CD4-positive, alpha-beta T cell (primary cell): ENCODE data around the gene AFG1L. TPM values are rescaled to one million over a fixed set of nuclear protein-coding genes. Genes with fewer than 3 reads are reported as not detected.
A peak's percentile ranks its signal among the peaks of the same experiment; 100 is the strongest.

Source experiments
- ATAC-seq: fragments of 200-7000 bp; cut with Tn5 transposase; one replicate; pipeline ENCODE4 v1.10.0; 2022; ENCODE audit warnings: mild to moderate bottlenecking; ENCODE audit not compliant: poor library complexity
- CTCF ChIA-PET: fragments of 350-600 bp; sonication (Branson Sonifier 250); formaldehyde crosslinking; loops from one replicate; lab custom pipeline; 2021; ENCODE audit warnings: antibody characterized with exemption, inconsistent platforms; lab: Charles Lee
- POLR2A ChIA-PET: fragments of 350-600 bp; sonication (Branson Sonifier 250); formaldehyde crosslinking; loops from one replicate; lab custom pipeline; 2021; ENCODE audit warnings: antibody characterized with exemption, inconsistent platforms; lab: Charles Lee
- DNase-seq, 14 experiments: peaks; one replicate each; pipeline ENCODE4 v3.0.0-alpha.2; 2013 to 2020; ENCODE audit warnings: mixed read lengths in 2 of 14
- H3K27ac ChIP-seq, 2 donors: one replicate each; pipeline versions ENCODE4 v1.5.1 to v1.7.0; 2013; ENCODE audit warnings: low read length in 2 of 2, low read depth in 1 of 2, mild to moderate bottlenecking in 1 of 2
- H3K27me3 ChIP-seq, 2 experiments: 1 replicate in 1 of 2; 2 replicates in 1 of 2; pipeline versions ENCODE4 v1.6.1 to v1.7.0; 2013; ENCODE audit warnings: low read length in 2 of 2, control low read depth in 1 of 2, mild to moderate bottlenecking in 1 of 2, moderate library complexity in 1 of 2; ENCODE audit not compliant: insufficient read depth in 2 of 2, control insufficient read depth in 1 of 2
- H3K36me3 ChIP-seq: one replicate; pipeline ENCODE4 v1.6.1; 2013; ENCODE audit warnings: low read length, control low read depth; ENCODE audit not compliant: insufficient read depth
- H3K4me1 ChIP-seq: one replicate; pipeline ENCODE4 v1.6.1; 2013; ENCODE audit warnings: low read length, control low read depth; ENCODE audit not compliant: insufficient read depth
- H3K4me3 ChIP-seq: one replicate; pipeline ENCODE4 v1.5.1; 2013; ENCODE audit warnings: mild to moderate bottlenecking, low read length, moderate library complexity
- H3K9me3 ChIP-seq, 2 experiments: 1 replicate in 1 of 2; 2 replicates in 1 of 2; pipeline versions ENCODE4 v1.6.1 to v1.7.0; 2013; ENCODE audit warnings: low read length in 2 of 2, mild to moderate bottlenecking in 2 of 2, control low read depth in 1 of 2, moderate library complexity in 1 of 2; ENCODE audit not compliant: control insufficient read depth in 1 of 2, insufficient read depth in 1 of 2
- H3K27ac Mint-ChIP-seq: one replicate; pipeline ENCODE4 v1.8.0; 2020; ENCODE audit warnings: mixed read lengths
- H3K27me3 Mint-ChIP-seq: one replicate; pipeline ENCODE4 v1.8.0; 2021; ENCODE audit warnings: mixed read lengths
- H3K36me3 Mint-ChIP-seq: one replicate; pipeline ENCODE4 v1.8.0; 2021; ENCODE audit warnings: low read depth, mixed read lengths
- H3K4me1 Mint-ChIP-seq: one replicate; pipeline ENCODE4 v1.8.0; 2021; ENCODE audit warnings: low read depth, mixed read lengths
- H3K4me3 Mint-ChIP-seq: one replicate; pipeline ENCODE4 v1.8.0; 2020; ENCODE audit warnings: mild to moderate bottlenecking, mixed read lengths
- H3K9me3 Mint-ChIP-seq: one replicate; pipeline ENCODE4 v1.8.0; 2020; ENCODE audit warnings: mixed read lengths
- CTCF ChIP-seq: fragments of 200-600 bp; IDR thresholded peaks from one replicate; pipeline ENCODE4 v1.8.0; 2022; ENCODE audit warnings: antibody characterized with exemption, mild to moderate bottlenecking
- intact Hi-C, 2 experiments: fragments of 100-400 bp; cut with DNase I in 1 of 2; cut with micrococcal nuclease in 1 of 2; formaldehyde crosslinking; loops; one replicate each; pipeline versions ENCODE4 v1.15.1 to v1.9.0; 2023 to 2025; cut with DNase I, micrococcal nuclease
- total RNA-seq, 174 experiments: library from RNA in 2 of 174; stranded (reverse) in 2 of 174; gene quantifications; one replicate each; pipeline ENCODE4 v1.2.3 and lab custom pipeline; 2021 to 2026

Gene AFG1L
- total RNA-seq, 2 experiments from 2014 or later, result 3.0 to 3.9 TPM

- H3K36me3 Mint-ChIP-seq, result peaks cover 46% of the 10 kb centered on the region
- ATAC-seq (no peak), DNase-seq (no peak)
- Histone ChIP-seq H3K4me3 (no peak overlapping the region), H3K36me3 (peaks cover 46% of the 10 kb centered on the region), H3K27ac (no peak overlapping the region), H3K9me3 (no peaks in the 10 kb centered on the region), H3K4me1 (peaks cover 50% of the 10 kb centered on the region), H3K27me3 (no peaks in the 10 kb centered on the region)
- H3K4me1 Mint-ChIP-seq, result peaks cover 74% of the 10 kb centered on the region
- POLR2A ChIA-PET, result interaction anchor here (0.6 to 1.3 kb wide), 3 partner anchors 9 to 22 kb away, joined by 3 read pairs; no protein-coding TSS in a partner anchor
- TF ChIP-seq CTCF, result no peak
- H3K4me3 Mint-ChIP-seq, result no peak overlapping the region
- H3K9me3 Mint-ChIP-seq, result no peaks in the 10 kb centered on the region
- CTCF ChIA-PET, result interaction anchor here (1.4 kb wide), 1 partner anchor 11 kb away, joined by 5 read pairs; no protein-coding TSS in a partner anchor
- intact Hi-C loops, result loop anchor here in 1 of 2 experiments (5.0 kb wide), 2 partner anchors 51 to 66 kb away; no protein-coding TSS in a partner anchor
- H3K27ac Mint-ChIP-seq, result peak overlapping the region; percentile 75
- H3K27me3 Mint-ChIP-seq, result no peaks in the 10 kb centered on the region
Measured at GRCh38 chr6:108566406-108566805, 271.6 kb downstream of the AFG1L start.

DNA sequence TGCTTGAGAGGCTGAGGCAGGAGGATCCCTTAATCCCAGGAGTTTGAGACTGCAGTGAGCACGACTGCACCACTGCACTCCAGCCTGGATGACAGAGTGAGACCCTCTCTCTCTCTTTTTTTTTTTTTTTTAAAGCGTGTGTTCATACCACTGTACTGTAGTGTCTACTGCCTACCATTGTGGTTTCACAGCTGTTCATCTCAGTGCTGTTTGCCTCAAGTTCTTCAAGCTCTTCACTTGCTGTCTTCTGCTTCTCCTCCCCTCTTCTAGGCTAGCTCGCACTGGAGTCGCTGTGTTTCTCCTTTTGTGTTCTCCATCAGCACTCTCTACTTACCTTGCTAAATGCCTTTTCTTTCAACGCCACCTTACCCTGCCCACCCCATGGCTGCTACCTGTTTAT is 273.2 kb downstream of the AFG1L start:
- Histone ChIP-seq H3K9me3 (no peaks in the 10 kb centered on the region), H3K36me3 (peaks cover 47% of the 10 kb centered on the region), H3K4me3 (no peak overlapping the region), H3K4me1 (peaks cover 37% of the 10 kb centered on the region), H3K27me3 (no peaks in the 10 kb centered on the region), H3K27ac (no peak overlapping the region)
- ChIA-PET POLR2A (interaction anchor here (1.0 kb wide), 1 partner anchor 9 kb away, joined by 3 read pairs; no protein-coding TSS in a partner anchor), CTCF (interaction anchor here (1.0 kb wide), 1 partner anchor 7 kb away, joined by 3 read pairs; the partner anchor contains the start of gene FOXO3)
- ATAC-seq, result no peak
- Mint-ChIP-seq H3K27me3 (no peaks in the 10 kb centered on the region), H3K4me3 (no peak overlapping the region), H3K9me3 (no peaks in the 10 kb centered on the region), H3K27ac (no peak overlapping the region), H3K36me3 (peaks cover 48% of the 10 kb centered on the region), H3K4me1 (peaks cover 63% of the 10 kb centered on the region)
- no peak for TF ChIP-seq CTCF
- intact Hi-C loops, result loop anchor here in 1 of 2 experiments (5.0 kb wide), 2 partner anchors 49 to 64 kb away; no protein-coding TSS in a partner anchor
- no peak for DNase-seq

DNA sequence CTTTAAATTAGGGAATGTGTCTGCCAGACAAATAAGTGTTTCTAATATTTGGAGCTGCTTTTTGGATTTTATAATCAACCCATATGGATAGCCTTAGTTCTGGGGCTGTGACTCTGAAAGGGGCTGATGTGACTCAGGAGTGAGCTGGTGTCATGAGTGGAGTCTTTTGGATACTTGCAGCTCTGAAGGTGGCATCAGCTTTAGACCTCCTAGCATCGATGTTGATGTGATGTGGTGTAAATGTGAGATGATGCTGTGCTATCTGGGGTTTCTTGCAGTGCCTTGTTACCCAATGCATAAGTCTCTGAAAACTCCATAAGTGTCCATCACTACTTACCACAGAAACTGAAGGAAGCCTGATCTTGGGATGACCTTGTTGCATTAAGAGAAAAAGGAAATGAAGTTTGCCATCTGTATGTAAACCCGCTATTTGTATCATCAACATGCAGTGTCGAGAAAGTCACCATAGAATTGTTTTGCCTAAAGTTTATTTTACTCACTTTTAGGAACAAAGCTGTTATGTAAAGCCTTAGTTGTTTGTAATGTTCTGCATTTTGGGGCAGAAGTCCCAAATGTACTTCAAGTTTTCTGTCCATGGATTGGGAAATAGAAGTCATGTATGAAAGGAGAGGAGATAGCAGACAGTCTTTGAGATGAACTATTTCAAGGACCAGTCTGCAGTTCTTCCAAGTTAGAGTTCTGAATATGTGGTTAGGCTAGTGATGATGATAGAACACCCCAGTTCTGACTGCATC is 273.9 kb downstream of the AFG1L start:
- H3K36me3 Mint-ChIP-seq, result peaks cover 48% of the 10 kb centered on the region
- intact Hi-C loops, result loop anchor here in 1 of 2 experiments (5.0 kb wide), 2 partner anchors 49 to 64 kb away; no protein-coding TSS in a partner anchor
- H3K27me3 ChIP-seq, result no peaks in the 10 kb centered on the region
- H3K9me3 ChIP-seq, result no peaks in the 10 kb centered on the region
- no peak overlapping the region for H3K27ac ChIP-seq
- peaks cover 58% of the 10 kb centered on the region for H3K4me1 Mint-ChIP-seq
- TF ChIP-seq CTCF, result no peak
- no peak overlapping the region for H3K4me3 Mint-ChIP-seq
- H3K9me3 Mint-ChIP-seq, result no peaks in the 10 kb centered on the region
- CTCF ChIA-PET, result interaction anchor here (1.0 kb wide), 1 partner anchor 8 kb away, joined by 3 read pairs; the partner anchor contains the start of gene FOXO3
- H3K36me3 ChIP-seq, result peaks cover 47% of the 10 kb centered on the region
- H3K4me3 ChIP-seq, result no peak overlapping the region
- ATAC-seq (no peak), DNase-seq (no peak)
- POLR2A ChIA-PET, result interaction anchor here (1.0 kb wide), 1 partner anchor 9 kb away, joined by 3 read pairs; no protein-coding TSS in a partner anchor
- peaks cover 37% of the 10 kb centered on the region for H3K4me1 ChIP-seq
- H3K27me3 Mint-ChIP-seq, result no peaks in the 10 kb centered on the region
- H3K27ac Mint-ChIP-seq, result no peak overlapping the region
